ENCODE results near the gene PLD4.

The PLD4 gene

GRCh38 chr14:104924421-104925213 is at the start of gene PLD4:
Gene PLD4 (plus strand): TSS chr14:104924879. CDS start chr14:104927141, 2,262 bp downstream.
- H3K36me3 ChIP-seq (ENCODE audit: control insufficient read depth, insufficient read depth, low read length), result no peaks in the 10 kb centered on the region
- H3K9me3 ChIP-seq (ENCODE audit: control insufficient read depth, insufficient read depth, low read depth, low read length), result peaks cover 7% of the 10 kb centered on the region; the same call in 1 of the 2 replicates
- H3K4me3 ChIP-seq (ENCODE audit: low read depth, low read length), result no peak within 1 kb of the TSS
- peaks cover 13% of the 10 kb centered on the region; the same call in 1 of the 2 replicates for H3K27me3 ChIP-seq (ENCODE audit: control insufficient read depth, insufficient read depth, low read length)
- H3K27ac ChIP-seq (ENCODE audit: low read depth, low read length), result no peak within 1 kb of the TSS
- no peak within 1 kb of the TSS for H3K9ac ChIP-seq (ENCODE audit: low read length)
- peaks cover 5% of the 10 kb centered on the region; the same call in 1 of the 2 replicates for H3K4me1 ChIP-seq (ENCODE audit: control insufficient read depth, insufficient read depth, low read length)

GRCh38 chr14:104875412-104875751 is 49.3 kb upstream of the PLD4 start:
- no peak overlapping the region for H3K27ac ChIP-seq (ENCODE audit: low read depth, low read length)
- H3K4me3 ChIP-seq (ENCODE audit: low read depth, low read length), result no peak overlapping the region
- no peaks in the 10 kb centered on the region for H3K9me3 ChIP-seq (ENCODE audit: control insufficient read depth, insufficient read depth, low read depth, low read length)
- H3K36me3 ChIP-seq (ENCODE audit: control insufficient read depth, insufficient read depth, low read length), result peaks cover 14% of the 10 kb centered on the region
- H3K27me3 ChIP-seq (ENCODE audit: control insufficient read depth, insufficient read depth, low read length), result no peaks in the 10 kb centered on the region
- no peak overlapping the region for H3K9ac ChIP-seq (ENCODE audit: low read length)
- peaks cover 25% of the 10 kb centered on the region for H3K4me1 ChIP-seq (ENCODE audit: control insufficient read depth, insufficient read depth, low read length)

DNA sequence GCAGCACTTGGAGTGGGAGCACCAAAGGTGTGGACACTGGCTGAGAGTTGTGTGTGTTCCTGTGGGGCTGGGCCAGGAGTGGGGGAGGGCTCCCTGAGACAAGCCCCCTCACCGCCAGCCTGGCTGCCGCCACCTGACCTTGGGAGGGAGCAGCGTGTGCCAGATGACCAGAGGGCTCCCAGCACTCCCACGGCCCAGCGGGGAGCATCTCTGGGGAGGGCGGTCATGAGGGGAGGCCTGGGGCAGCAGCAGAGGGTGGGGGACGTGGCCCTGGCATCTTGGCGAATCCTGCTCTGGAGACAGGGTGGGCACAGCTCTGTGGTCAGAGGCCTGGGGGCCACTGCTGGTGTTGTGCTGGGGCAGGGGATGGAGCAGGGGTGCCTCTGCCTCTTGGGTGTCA is 48.9 kb upstream of the PLD4 start:
- Histone ChIP-seq H3K9me3 (ENCODE audit: control insufficient read depth, insufficient read depth, low read depth, low read length) (no peaks in the 10 kb centered on the region), H3K36me3 (ENCODE audit: control insufficient read depth, insufficient read depth, low read length) (peaks cover 19% of the 10 kb centered on the region), H3K4me1 (ENCODE audit: control insufficient read depth, insufficient read depth, low read length) (peaks cover 25% of the 10 kb centered on the region), H3K4me3 (ENCODE audit: low read depth, low read length) (no peak overlapping the region), H3K27me3 (ENCODE audit: control insufficient read depth, insufficient read depth, low read length) (no peaks in the 10 kb centered on the region), H3K9ac (ENCODE audit: low read length) (no peak overlapping the region), H3K27ac (ENCODE audit: low read depth, low read length) (no peak overlapping the region)

- Histone ChIP-seq H3K4me1 (ENCODE audit: control insufficient read depth, insufficient read depth, low read length) (peaks cover 25% of the 10 kb centered on the region), H3K27ac (ENCODE audit: low read depth, low read length) (no peak overlapping the region), H3K27me3 (ENCODE audit: control insufficient read depth, insufficient read depth, low read length) (no peaks in the 10 kb centered on the region), H3K36me3 (ENCODE audit: control insufficient read depth, insufficient read depth, low read length) (peaks cover 20% of the 10 kb centered on the region), H3K9me3 (ENCODE audit: control insufficient read depth, insufficient read depth, low read depth, low read length) (no peaks in the 10 kb centered on the region), H3K4me3 (ENCODE audit: low read depth, low read length) (no peak overlapping the region), H3K9ac (ENCODE audit: low read length) (no peak overlapping the region)
Observed at GRCh38 chr14:104876251-104876699, 48.4 kb upstream of the PLD4 start.

DNA sequence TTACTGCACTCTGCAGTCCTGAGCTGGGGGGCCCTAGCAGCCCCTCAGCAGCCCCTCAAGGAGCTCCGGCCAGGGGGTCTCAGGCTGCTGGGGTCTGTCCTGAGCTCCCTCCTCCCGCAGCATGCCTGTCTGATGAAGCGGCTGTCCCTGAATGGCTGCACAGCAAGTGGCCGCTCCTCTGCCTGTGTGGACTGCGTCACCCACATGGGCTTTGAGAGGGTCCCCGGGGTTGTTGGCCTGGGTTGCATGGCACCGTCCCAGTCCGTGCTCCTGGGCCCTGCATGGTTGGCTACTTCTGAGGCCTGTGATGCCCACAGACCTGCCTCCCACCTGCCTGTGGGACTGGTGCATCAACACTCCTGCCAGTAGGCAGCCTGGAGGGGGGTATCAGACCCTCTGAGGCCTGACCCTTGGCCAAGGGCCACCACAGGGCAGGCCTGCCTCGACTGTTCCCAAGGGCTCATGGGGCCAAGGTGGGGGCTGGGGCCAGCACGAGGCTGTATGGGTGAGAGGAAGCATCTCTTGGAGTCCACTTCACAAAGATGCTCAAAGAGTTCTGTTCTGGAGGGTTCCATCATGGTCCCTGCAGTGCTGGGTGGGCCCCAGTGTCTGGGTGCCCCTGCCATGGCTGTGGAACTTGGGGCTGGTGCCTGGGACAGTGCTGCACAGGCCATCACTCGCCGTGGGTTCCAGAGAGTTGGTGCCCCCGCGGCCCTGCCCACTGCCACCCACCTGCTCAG is 47.4 kb upstream of the PLD4 start:
- no peaks in the 10 kb centered on the region for H3K27me3 ChIP-seq (ENCODE audit: control insufficient read depth, insufficient read depth, low read length)
- H3K36me3 ChIP-seq (ENCODE audit: control insufficient read depth, insufficient read depth, low read length), result peaks cover 20% of the 10 kb centered on the region
- peaks cover 30% of the 10 kb centered on the region for H3K4me1 ChIP-seq (ENCODE audit: control insufficient read depth, insufficient read depth, low read length)
- no peak overlapping the region for H3K4me3 ChIP-seq (ENCODE audit: low read depth, low read length)
- H3K9ac ChIP-seq (ENCODE audit: low read length), result no peak overlapping the region
- H3K27ac ChIP-seq (ENCODE audit: low read depth, low read length), result no peak overlapping the region
- H3K9me3 ChIP-seq (ENCODE audit: control insufficient read depth, insufficient read depth, low read depth, low read length), result no peaks in the 10 kb centered on the region

- no peak overlapping the region for H3K9ac ChIP-seq (ENCODE audit: low read length)
- H3K27ac ChIP-seq (ENCODE audit: low read depth, low read length), result no peak overlapping the region
- no peak overlapping the region for H3K4me3 ChIP-seq (ENCODE audit: low read depth, low read length)
- peaks cover 28% of the 10 kb centered on the region for H3K4me1 ChIP-seq (ENCODE audit: control insufficient read depth, insufficient read depth, low read length)
- H3K27me3 ChIP-seq (ENCODE audit: control insufficient read depth, insufficient read depth, low read length), result no peaks in the 10 kb centered on the region
- peaks cover 20% of the 10 kb centered on the region for H3K36me3 ChIP-seq (ENCODE audit: control insufficient read depth, insufficient read depth, low read length)
- no peaks in the 10 kb centered on the region for H3K9me3 ChIP-seq (ENCODE audit: control insufficient read depth, insufficient read depth, low read depth, low read length)
Observed at GRCh38 chr14:104877806-104878550, 46.7 kb upstream of the PLD4 start.

DNA sequence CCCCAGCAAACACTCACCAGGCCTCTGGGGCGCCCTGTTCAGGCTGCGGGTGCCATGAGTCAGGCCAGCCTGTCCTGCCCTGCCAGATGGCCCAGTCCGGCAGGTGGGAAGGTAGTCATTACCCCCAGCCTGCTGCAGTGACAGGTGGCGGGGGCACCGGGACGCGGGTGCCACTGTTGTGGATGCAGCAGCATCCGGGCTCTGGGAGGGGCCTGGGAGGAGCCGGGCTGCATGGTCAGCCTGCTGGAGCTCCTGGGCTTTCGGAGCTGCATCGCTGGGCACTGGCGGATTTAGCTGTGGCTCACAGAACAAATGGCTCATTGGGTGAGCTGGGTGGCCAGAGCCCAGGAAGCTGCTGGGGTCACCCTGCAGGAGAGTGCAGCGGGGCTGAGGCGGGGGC is 46.1 kb upstream of the PLD4 start:
- Histone ChIP-seq H3K4me3 (ENCODE audit: low read depth, low read length) (no peak overlapping the region), H3K9ac (ENCODE audit: low read length) (no peak overlapping the region), H3K9me3 (ENCODE audit: control insufficient read depth, insufficient read depth, low read depth, low read length) (no peaks in the 10 kb centered on the region), H3K4me1 (ENCODE audit: control insufficient read depth, insufficient read depth, low read length) (peaks cover 23% of the 10 kb centered on the region), H3K27me3 (ENCODE audit: control insufficient read depth, insufficient read depth, low read length) (no peaks in the 10 kb centered on the region), H3K27ac (ENCODE audit: low read depth, low read length) (no peak overlapping the region), H3K36me3 (ENCODE audit: control insufficient read depth, insufficient read depth, low read length) (peaks cover 26% of the 10 kb centered on the region)

- Histone ChIP-seq H3K27me3 (ENCODE audit: control insufficient read depth, insufficient read depth, low read length) (no peaks in the 10 kb centered on the region), H3K9ac (ENCODE audit: low read length) (no peak overlapping the region), H3K4me1 (ENCODE audit: control insufficient read depth, insufficient read depth, low read length) (peaks cover 22% of the 10 kb centered on the region), H3K4me3 (ENCODE audit: low read depth, low read length) (no peak overlapping the region), H3K36me3 (ENCODE audit: control insufficient read depth, insufficient read depth, low read length) (peaks cover 28% of the 10 kb centered on the region), H3K27ac (ENCODE audit: low read depth, low read length) (no peak overlapping the region), H3K9me3 (ENCODE audit: control insufficient read depth, insufficient read depth, low read depth, low read length) (no peaks in the 10 kb centered on the region)
Observed at GRCh38 chr14:104879201-104879982, 45.3 kb upstream of the PLD4 start.

DNA sequence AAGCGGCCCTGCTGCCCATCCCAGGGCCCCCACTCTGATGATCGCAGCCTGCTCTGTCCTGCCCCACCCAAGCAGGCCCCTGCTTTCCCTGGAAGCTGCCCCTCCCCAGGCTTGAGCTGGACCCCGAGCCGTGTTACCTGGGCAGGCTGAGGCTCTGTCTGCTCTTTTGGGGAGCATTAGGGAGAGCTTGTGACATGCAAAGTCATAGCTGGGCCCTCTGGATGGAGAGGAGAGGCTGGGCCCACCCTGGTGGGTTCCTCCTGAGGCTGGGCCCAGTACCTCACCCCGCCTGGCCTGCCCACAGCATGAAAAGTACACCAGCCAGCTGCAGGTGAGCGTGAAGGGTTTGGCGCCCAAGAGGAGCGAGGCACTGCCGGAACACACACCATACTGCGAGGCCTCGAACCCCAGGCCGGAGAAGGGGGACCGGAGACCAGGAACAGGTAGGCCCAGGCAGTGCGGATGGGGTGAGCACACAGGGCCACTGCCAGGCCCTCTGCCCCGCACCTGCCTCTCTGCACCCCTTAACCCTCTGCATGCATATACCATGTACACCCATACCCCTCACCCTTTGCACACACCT is 44.6 kb upstream of the PLD4 start:
- Histone ChIP-seq H3K36me3 (ENCODE audit: control insufficient read depth, insufficient read depth, low read length) (peaks cover 29% of the 10 kb centered on the region), H3K9me3 (ENCODE audit: control insufficient read depth, insufficient read depth, low read depth, low read length) (no peaks in the 10 kb centered on the region), H3K4me1 (ENCODE audit: control insufficient read depth, insufficient read depth, low read length) (peaks cover 19% of the 10 kb centered on the region), H3K4me3 (ENCODE audit: low read depth, low read length) (no peak overlapping the region), H3K27ac (ENCODE audit: low read depth, low read length) (no peak overlapping the region), H3K27me3 (ENCODE audit: control insufficient read depth, insufficient read depth, low read length) (no peaks in the 10 kb centered on the region), H3K9ac (ENCODE audit: low read length) (no peak overlapping the region)

- Histone ChIP-seq H3K4me3 (ENCODE audit: low read depth, low read length) (no peak overlapping the region), H3K9me3 (ENCODE audit: control insufficient read depth, insufficient read depth, low read depth, low read length) (no peaks in the 10 kb centered on the region), H3K27me3 (ENCODE audit: control insufficient read depth, insufficient read depth, low read length) (no peaks in the 10 kb centered on the region), H3K9ac (ENCODE audit: low read length) (no peak overlapping the region), H3K4me1 (ENCODE audit: control insufficient read depth, insufficient read depth, low read length) (peaks cover 17% of the 10 kb centered on the region), H3K36me3 (ENCODE audit: control insufficient read depth, insufficient read depth, low read length) (peaks cover 35% of the 10 kb centered on the region), H3K27ac (ENCODE audit: low read depth, low read length) (no peak overlapping the region)
Observed at GRCh38 chr14:104880584-104881210, 44.0 kb upstream of the PLD4 start.
